Cardiac muscle cell (in vitro differentiated cells and primary cell): ENCODE results near the gene SMCO3. TPM values are rescaled to one million over a fixed set of nuclear protein-coding genes. Genes with fewer than 3 reads are reported as not detected.
A peak's percentile ranks its signal among the peaks of the same experiment; 100 is the strongest.

Source experiments
- DNase-seq, 2 donors: peaks; one replicate each; pipeline versions ENCODE4 v3.0.0 to v3.0.0-alpha.2; 2010 to 2017; ENCODE audit warnings: low read depth in 1 of 2, low spot score in 1 of 2
- H3K27ac ChIP-seq: fragments of 200-600 bp; sonication (generic); 2 replicates; pipeline ENCODE4 v1.5.1; 2016
- H3K27me3 ChIP-seq: fragments of 200-600 bp; sonication (generic); 2 replicates; pipeline ENCODE4 v1.6.0; 2016; ENCODE audit warnings: control low read depth
- H3K36me3 ChIP-seq: fragments of 200-600 bp; sonication (generic); 2 replicates; pipeline ENCODE4 v1.5.1; 2016; ENCODE audit warnings: control low read depth
- H3K4me1 ChIP-seq: fragments of 200-600 bp; sonication (generic); 2 replicates; pipeline ENCODE4 v1.8.1; 2017; ENCODE audit warnings: low read depth, mild to moderate bottlenecking, mixed run types
- H3K4me3 ChIP-seq: fragments of 200-600 bp; sonication (generic); 2 replicates; pipeline ENCODE4 v1.5.1; 2016; ENCODE audit warnings: mild to moderate bottlenecking
- H3K9me3 ChIP-seq: fragments of 200-600 bp; sonication (generic); 2 replicates; pipeline ENCODE4 v1.5.1; 2017; ENCODE audit warnings: low read depth, mild to moderate bottlenecking, control low read depth
- polyA plus RNA-seq: library from polyadenylated mRNA; unstranded; fragments of >200 nt; fragmentation: Nextera tagmentation; extraction: Ambion mirVana; gene quantifications from 2 replicates; pipeline ENCODE4 v1.2.1, GENCODE V29; 2016
- total RNA-seq: library from RNA; depleted of rRNA; stranded (reverse); fragments of >200 nt; gene quantifications from 2 replicates; pipeline ENCODE4 v1.2.3, GENCODE V29; 2016
- TF ChIP-seq, protein P1 (sequence below): IDR thresholded peaks from 2 replicates; pipeline ENCODE4 v1.5.1; 2012; ENCODE audit warnings: low read depth, mild to moderate bottlenecking, low read length

Gene SMCO3
- total and polyA plus RNA-seq, 2 experiments from 2014 or later = 0.22 TPM; not detected in 1

DNA sequence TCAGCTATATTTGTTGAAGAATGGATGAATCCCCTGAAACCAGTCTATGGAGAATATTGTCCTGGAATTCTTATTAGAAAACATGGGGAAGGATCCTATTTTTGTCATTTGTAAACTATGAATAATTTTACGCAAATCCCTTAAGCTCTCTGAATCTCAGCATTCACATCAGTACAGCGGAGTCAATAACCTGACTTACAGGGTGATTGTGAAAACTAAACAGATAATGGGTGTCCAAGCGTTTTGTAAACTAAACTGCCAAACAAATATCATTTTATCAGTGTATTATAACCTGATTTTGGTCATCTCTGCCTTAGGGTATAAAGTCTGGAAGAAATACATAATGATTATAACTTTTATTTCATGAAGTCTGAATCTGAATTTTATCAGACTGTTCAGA, 19.4 kb upstream of the SMCO3 start:
- TF ChIP-seq, protein P1, sequence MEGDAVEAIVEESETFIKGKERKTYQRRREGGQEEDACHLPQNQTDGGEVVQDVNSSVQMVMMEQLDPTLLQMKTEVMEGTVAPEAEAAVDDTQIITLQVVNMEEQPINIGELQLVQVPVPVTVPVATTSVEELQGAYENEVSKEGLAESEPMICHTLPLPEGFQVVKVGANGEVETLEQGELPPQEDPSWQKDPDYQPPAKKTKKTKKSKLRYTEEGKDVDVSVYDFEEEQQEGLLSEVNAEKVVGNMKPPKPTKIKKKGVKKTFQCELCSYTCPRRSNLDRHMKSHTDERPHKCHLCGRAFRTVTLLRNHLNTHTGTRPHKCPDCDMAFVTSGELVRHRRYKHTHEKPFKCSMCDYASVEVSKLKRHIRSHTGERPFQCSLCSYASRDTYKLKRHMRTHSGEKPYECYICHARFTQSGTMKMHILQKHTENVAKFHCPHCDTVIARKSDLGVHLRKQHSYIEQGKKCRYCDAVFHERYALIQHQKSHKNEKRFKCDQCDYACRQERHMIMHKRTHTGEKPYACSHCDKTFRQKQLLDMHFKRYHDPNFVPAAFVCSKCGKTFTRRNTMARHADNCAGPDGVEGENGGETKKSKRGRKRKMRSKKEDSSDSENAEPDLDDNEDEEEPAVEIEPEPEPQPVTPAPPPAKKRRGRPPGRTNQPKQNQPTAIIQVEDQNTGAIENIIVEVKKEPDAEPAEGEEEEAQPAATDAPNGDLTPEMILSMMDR = no peak
- H3K36me3 ChIP-seq = no peaks in the 10 kb centered on the region
- no peak overlapping the region for H3K4me3 ChIP-seq
- no peaks in the 10 kb centered on the region for H3K9me3 ChIP-seq
- DNase-seq = no peak
- H3K4me1 ChIP-seq = peaks cover 17% of the 10 kb centered on the region
- no peak overlapping the region for H3K27ac ChIP-seq
- no peaks in the 10 kb centered on the region for H3K27me3 ChIP-seq

DNA sequence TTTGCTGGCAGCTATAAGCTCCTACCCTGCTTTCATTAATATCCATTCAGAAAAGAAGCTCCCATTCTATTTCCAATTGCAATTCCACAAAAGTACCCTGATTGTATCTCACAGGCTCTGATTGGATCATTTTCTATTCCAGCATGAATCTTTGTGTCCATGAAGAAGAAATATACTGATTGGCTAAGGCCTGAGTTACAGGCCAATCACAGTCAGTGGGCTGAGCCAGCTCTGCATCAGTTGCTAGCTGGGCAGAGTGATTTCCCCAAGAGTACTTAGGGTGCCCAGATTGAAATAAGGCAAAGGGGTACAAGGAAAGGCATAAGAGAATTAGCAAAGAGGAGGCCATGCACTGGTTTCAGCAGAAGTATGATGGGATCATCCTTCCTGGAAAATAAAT, 14.9 kb upstream of the SMCO3 start:
- Histone ChIP-seq H3K4me1 (peaks cover 4% of the 10 kb centered on the region), H3K27me3 (no peaks in the 10 kb centered on the region), H3K4me3 (no peak overlapping the region), H3K9me3 (no peaks in the 10 kb centered on the region), H3K36me3 (no peaks in the 10 kb centered on the region), H3K27ac (no peak overlapping the region)
- TF ChIP-seq, protein P1 = no peak
- peak in 1 of 2 donors; percentile 7 for DNase-seq

DNA sequence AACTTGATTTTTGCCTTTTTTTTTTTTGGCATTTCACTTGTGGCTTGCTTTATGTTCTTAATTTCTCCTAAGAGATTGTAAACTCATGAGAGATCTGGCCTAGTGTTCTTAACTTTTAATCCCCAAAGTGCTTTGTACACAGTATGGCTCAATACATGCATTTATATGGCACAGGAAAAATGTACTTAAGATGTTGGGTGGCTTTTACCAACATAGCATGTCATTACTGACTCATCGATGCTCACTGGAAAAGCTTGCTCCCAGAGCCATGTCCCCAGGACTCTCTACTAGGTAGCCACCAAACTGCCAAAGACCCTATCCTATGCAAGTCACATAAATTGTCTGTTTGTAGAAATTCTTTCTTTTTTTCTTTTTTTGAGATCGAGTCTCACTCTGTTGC, 13.1 kb upstream of the SMCO3 start:
- no peak overlapping the region for H3K27ac ChIP-seq
- DNase-seq = no peak
- H3K36me3 ChIP-seq = no peaks in the 10 kb centered on the region
- TF ChIP-seq, protein P1 = no peak
- H3K4me3 ChIP-seq = no peak overlapping the region
- H3K9me3 ChIP-seq = no peaks in the 10 kb centered on the region
- no peaks in the 10 kb centered on the region for H3K27me3 ChIP-seq
- H3K4me1 ChIP-seq = no peaks in the 10 kb centered on the region

DNA sequence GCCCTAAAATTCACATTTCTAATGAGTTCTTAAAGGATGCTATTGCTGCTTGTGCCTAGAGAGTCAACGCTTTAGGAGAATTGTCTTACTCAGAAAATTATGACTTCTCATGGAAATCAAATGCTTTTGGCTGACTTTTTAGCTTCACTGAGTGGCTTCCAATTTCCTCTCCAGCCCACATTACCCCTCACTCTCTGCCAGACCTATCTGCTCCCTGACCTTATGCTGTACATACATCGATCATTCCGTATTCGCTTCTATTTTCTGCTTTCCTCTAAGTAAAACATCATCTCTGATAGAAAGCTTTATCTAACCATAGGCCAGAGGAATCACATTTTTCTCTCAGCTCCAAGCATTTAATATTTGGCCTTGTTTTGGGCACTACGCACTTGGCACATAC, 12.5 kb upstream of the SMCO3 start:
- Histone ChIP-seq H3K27ac (no peak overlapping the region), H3K9me3 (no peaks in the 10 kb centered on the region), H3K4me1 (no peaks in the 10 kb centered on the region), H3K36me3 (no peaks in the 10 kb centered on the region), H3K27me3 (no peaks in the 10 kb centered on the region), H3K4me3 (no peak overlapping the region)
- DNase-seq = no peak
- TF ChIP-seq, protein P1 = no peak

DNA sequence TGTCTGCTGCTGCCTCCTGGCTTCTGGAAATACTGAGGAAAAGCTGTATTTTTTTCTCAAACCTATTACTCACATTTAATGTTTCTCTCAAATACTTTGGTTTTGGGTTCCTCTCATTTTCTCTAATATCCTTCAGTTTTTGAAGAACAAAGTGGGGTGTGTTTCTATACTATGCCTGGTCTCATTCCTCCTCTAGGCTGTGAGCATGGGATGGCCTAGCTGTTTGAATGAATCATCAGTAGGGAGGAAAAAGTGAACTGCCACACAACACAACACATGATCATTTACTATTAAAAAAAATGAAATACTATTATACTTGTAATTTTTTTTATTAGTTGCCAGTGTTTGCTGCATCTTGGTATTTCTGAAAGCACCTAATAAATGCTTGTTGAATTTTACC, 11.3 kb upstream of the SMCO3 start:
- Histone ChIP-seq H3K4me1 (no peaks in the 10 kb centered on the region), H3K36me3 (no peaks in the 10 kb centered on the region), H3K27ac (no peak overlapping the region), H3K4me3 (no peak overlapping the region), H3K27me3 (no peaks in the 10 kb centered on the region), H3K9me3 (no peaks in the 10 kb centered on the region)
- no peak for DNase-seq
- TF ChIP-seq, protein P1 = no peak

DNA sequence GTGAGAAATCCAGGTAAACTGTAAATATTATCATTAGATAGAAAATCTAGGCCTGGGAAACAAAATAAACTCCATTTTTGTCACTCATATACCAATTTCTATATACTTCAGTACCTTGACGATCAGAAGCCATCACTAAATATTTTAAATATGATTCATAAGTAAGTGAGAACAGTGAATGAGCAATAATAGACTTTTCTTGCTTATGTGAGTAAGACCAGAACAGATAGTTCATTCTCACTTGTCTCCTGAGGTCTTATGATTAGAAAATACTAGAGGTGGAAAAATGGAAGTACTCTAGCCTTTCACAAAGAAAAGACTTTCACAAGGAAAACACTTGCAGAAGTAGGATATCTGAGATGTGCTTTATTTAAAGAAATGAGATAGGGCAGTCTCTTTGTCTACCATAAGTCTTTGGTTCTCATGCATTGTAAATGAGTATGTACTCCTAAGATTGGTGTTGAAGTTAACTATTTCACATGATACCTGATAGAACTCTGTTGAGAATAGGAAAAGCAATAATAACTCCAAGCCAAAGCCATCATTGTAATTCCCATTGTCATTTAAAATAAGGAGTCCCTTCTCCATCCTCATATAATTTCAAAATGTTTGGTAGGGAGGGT, 10.1 kb upstream of the SMCO3 start:
- TF ChIP-seq, protein P1 = no peak
- Histone ChIP-seq H3K36me3 (no peaks in the 10 kb centered on the region), H3K27me3 (no peaks in the 10 kb centered on the region), H3K9me3 (no peaks in the 10 kb centered on the region), H3K4me1 (no peaks in the 10 kb centered on the region), H3K4me3 (no peak overlapping the region), H3K27ac (no peak overlapping the region)
- DNase-seq = no peak
